C4-2B (cell line): Measurements from ENCODE around the gene NCKAP5L.

Source experiments
- ZFX ChIP-seq: fragments of 450-650 bp; IDR thresholded peaks from 2 replicates; pipeline ENCODE4 v1.6.1; 2017
- TF ChIP-seq, protein P1 (sequence below): fragments of 450-650 bp; conservative IDR thresholded peaks from 2 replicates; pipeline ENCODE4 v1.5.1; 2017; ENCODE audit warnings: mild to moderate bottlenecking

DNA sequence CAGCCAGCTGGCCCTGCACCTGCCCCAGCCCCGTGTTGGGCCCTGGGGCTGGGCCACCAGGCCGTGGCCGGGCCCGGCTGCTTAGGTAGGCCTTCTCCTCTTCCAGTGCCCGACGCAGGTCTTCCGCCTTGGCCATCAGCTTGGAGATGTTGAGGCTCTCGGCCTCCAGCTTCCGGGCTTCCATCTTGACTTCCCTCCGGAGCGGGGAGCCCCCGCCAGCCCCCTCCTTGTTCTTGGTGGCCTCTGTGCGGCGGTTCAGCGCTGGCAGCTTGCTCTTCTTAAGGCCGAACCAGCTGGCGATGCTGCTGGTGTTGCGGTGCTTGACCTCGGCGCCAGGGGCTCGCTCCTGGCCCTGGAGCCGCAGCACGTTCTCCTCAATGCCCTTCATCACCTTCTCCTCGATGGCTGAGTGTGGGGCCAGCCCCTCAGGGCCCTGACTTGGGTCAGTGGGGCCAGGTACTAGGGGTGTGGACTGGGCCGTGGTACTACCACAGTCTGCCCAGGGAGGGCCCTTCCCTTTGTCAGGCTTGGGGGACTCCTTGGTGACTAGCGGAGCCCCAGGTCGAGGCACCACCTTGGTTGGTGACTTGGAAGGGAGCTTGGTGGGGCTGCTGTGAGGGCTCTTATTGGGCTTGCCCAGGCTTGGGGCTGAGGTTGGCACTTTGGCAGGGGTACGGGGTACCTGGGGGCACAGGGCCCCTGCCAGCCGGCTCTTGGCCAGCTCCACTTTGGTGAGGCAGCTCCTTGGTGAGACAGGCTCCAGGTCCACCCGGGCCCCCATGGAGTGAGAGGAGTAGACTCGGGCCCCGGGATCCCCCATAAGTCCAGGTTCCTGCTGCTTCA lies 33.2 kb downstream of the NCKAP5L start:
- TF ChIP-seq, protein P1, sequence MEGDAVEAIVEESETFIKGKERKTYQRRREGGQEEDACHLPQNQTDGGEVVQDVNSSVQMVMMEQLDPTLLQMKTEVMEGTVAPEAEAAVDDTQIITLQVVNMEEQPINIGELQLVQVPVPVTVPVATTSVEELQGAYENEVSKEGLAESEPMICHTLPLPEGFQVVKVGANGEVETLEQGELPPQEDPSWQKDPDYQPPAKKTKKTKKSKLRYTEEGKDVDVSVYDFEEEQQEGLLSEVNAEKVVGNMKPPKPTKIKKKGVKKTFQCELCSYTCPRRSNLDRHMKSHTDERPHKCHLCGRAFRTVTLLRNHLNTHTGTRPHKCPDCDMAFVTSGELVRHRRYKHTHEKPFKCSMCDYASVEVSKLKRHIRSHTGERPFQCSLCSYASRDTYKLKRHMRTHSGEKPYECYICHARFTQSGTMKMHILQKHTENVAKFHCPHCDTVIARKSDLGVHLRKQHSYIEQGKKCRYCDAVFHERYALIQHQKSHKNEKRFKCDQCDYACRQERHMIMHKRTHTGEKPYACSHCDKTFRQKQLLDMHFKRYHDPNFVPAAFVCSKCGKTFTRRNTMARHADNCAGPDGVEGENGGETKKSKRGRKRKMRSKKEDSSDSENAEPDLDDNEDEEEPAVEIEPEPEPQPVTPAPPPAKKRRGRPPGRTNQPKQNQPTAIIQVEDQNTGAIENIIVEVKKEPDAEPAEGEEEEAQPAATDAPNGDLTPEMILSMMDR = no peak
- no peak for TF ChIP-seq ZFX
